Mesodermal cell (in vitro differentiated cells): ENCODE data around the gene NSMF.

Experiments used
- H3K27ac ChIP-seq: 2 replicates; pipeline ENCODE4 v1.7.0; 2013; ENCODE audit warnings: mild to moderate bottlenecking, low read depth, low read length, moderate library complexity; ENCODE audit not compliant: severe bottlenecking
- H3K36me3 ChIP-seq: 2 replicates; pipeline ENCODE4 v1.7.1; 2013; ENCODE audit warnings: mild to moderate bottlenecking, low read length, moderate library complexity; ENCODE audit not compliant: control insufficient read depth, insufficient read depth
- H3K4me1 ChIP-seq: one replicate; pipeline ENCODE4 v1.7.1; 2013; ENCODE audit warnings: mild to moderate bottlenecking, low read length; ENCODE audit not compliant: insufficient read depth, control insufficient read depth, poor library complexity, severe bottlenecking
- H3K4me3 ChIP-seq: 2 replicates; pipeline ENCODE4 v1.7.0; 2013; ENCODE audit warnings: low read length, control low read depth, mild to moderate bottlenecking; ENCODE audit not compliant: insufficient read depth, poor library complexity, severe bottlenecking; ENCODE audit errors: extremely low read depth
- H3K9me3 ChIP-seq: 2 replicates; pipeline ENCODE4 v1.7.1; 2013; ENCODE audit warnings: mild to moderate bottlenecking, low read length, moderate library complexity; ENCODE audit not compliant: control insufficient read depth
- WGBS, 2 experiments: methylation state at CpG; one replicate each; pipeline ENCODE4 v1.1.5; 2013; ENCODE audit warnings: missing lambda C conversion rate in 2 of 2; ENCODE audit not compliant: insufficient coverage in 2 of 2; 5-methylcytosine and 5-hydroxymethylcytosine counted together

Gene NSMF

DNA sequence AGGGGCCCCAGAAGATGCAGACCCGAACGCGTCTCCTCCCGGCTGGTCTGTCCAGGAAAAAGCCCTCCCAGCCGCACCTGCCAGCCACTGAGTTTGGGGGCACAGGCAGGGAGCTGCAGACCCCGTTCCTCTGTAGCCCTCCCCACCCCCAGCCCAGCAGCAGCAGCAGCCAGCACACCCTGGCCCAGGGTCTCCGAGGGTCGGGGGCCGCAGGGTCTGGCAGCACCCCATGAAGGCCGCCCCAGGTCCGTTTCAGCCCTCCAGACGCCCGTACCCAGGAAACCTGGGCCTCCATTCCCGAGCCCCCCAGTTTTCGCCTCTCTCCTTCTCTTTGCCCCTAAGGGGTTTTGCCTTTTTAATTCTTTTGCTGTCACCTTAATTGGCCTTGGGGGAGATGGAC is 55.9 kb downstream of the NSMF start:
- WGBS, 2 experiments, result 96 to 97% methylated on average over 12 to 15 of the region's 15 CpGs
- H3K9me3 ChIP-seq, result no peaks in the 10 kb centered on the region
- no peaks in the 10 kb centered on the region for H3K4me1 ChIP-seq
- no peak overlapping the region for H3K4me3 ChIP-seq
- no peak overlapping the region for H3K27ac ChIP-seq
- H3K36me3 ChIP-seq, result no peaks in the 10 kb centered on the region

DNA sequence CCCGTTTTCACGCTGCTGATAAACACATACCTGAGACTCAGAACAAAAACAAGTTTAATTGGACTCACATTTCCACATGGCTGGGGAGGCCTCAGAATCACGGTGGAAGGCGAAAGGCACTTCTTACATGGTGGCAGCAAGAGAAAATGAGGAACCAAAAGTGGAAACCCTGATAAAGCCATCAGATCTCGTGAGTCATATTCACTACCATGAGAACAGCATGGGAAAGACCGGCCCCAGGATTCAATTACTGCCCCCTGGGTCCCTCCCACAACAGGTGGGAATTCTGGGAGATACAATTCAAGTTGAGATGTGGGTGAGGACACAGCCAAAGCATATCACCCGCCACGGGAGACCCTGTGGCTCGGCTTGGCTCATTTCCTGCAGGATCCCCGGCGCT is 56.4 kb downstream of the NSMF start:
- no peak overlapping the region for H3K4me3 ChIP-seq
- no peaks in the 10 kb centered on the region for H3K36me3 ChIP-seq
- WGBS, 2 experiments, result 88 to 93% methylated on average over 9 to 10 of the region's 11 CpGs
- H3K4me1 ChIP-seq, result no peaks in the 10 kb centered on the region
- no peak overlapping the region for H3K27ac ChIP-seq
- H3K9me3 ChIP-seq, result no peaks in the 10 kb centered on the region

DNA sequence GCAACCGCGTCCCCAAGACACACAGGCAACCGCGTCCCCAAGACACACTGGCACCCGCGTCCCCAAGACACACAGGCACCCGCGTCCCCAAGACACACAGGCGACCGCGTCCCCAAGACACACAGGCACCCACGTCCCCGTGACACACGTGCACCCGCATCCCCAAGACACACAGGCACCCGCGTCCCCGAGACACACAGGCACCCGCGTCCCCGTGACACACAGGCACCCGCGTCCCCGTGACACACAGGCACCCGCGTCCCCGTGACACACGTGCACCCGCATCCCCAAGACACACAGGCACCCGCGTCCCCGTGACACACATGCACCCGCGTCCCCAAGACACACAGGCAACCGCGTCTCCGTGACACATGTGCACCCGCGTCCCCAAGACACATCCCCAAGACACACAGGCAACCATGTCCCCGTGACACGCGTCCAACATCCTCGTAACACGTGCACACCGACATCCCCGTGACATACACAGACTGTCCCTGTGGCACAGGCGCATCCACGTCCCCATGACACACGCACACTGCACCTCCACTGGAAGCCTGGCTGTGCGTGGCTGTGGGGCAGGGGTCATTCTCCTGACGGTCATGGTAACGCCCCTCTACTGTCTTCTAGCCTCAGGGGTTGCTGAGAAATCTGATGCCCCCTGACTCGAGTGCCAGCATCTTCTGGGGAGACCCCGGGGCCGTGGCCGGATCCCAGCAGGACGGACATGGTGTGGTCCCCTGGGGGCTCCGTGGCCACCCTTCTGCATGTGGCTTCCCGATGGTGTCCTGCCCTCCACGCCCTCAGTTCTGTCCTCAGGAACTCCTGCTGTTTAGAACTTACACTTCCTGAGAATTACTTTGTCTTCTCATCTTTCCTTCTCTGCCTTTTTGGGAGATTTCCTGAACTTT is 60.3 kb downstream of the NSMF start:
- Histone ChIP-seq H3K4me3 (no peak overlapping the region), H3K9me3 (no peaks in the 10 kb centered on the region), H3K36me3 (no peaks in the 10 kb centered on the region), H3K4me1 (peaks cover 3% of the 10 kb centered on the region), H3K27ac (no peak overlapping the region)
- 94% methylated on average over 57 to 60 of the region's 60 CpGs for WGBS, 2 experiments

DNA sequence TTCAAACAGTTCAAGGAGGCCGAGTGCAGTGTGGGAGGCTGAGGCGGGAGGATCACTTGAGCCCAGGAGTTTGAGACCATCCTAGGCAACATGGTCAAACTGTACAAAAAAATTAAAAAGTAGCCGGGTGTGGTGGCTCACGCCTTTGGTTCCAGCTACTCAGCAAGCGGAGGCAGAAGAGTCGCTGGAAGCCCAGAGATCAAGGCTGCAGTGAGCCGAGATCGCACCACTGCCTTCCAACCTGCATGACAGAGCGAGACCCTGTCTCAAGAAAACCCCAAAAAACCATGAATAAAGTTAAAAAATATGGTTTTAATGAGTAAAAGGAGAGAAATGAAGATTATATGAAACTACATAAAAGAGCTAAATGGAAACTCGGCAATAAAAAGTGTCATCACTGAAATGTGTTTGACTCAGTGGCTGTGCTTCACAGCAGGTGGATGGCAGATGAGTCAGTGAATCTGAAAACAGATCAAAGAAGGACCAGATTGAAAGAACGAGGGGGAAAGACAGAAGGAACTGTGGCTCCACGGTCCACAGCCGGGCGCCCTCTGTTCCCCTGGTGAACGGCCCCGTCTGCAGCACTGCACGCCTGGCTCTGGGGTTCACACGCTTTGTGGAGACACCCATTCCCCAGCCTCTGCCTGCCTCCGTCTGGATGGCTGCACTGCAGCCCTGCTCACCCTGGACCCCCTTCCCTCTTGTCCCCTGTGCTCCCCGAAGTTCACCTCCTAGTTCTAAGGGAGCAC is 61.3 kb downstream of the NSMF start:
- Histone ChIP-seq H3K27ac (no peak overlapping the region), H3K4me1 (peaks cover 3% of the 10 kb centered on the region), H3K36me3 (no peaks in the 10 kb centered on the region), H3K4me3 (no peak overlapping the region), H3K9me3 (no peaks in the 10 kb centered on the region)
- 90 to 92% methylated on average over 16 to 18 of the region's 20 CpGs for WGBS, 2 experiments
